ENCODE results near the gene LRRC26.
A peak's percentile ranks its signal among the peaks of the same experiment; 100 is the strongest.

The LRRC26 gene

GRCh38 chr9:137189297-137190295, 19.7 kb upstream of the LRRC26 start:
- H3K4me3 ChIP-seq (ENCODE audit: low read depth, low read length) = peak overlapping the region; percentile 93
- TF ChIP-seq CTCF (IDR thresholded peaks at IDR 0.05; ENCODE audit: low read depth, low read length, missing control alignments) = no peak
- in situ Hi-C loops (cut with HindIII; ENCODE audit: low sequenced_read_pairs) = no loop called here

GRCh38 chr9:137188490-137189296, 18.8 kb upstream of the LRRC26 start, which contains the start of the genes ANAPC2 and SSNA1:
Gene ANAPC2, minus strand, starts transcription at chr9:137188560. Its CDS starts 28 bp downstream, at chr9:137188532.
Gene SSNA1, plus strand, starts transcription at chr9:137188676. Its CDS starts 51 bp downstream, at chr9:137188727.
- in situ Hi-C loops (cut with HindIII; ENCODE audit: low sequenced_read_pairs) = no loop called here
- peak within 1 kb of the TSS; percentile 93 for H3K4me3 ChIP-seq (ENCODE audit: low read depth, low read length)
- peak; percentile 60 for TF ChIP-seq CTCF (IDR thresholded peaks at IDR 0.05; ENCODE audit: low read depth, low read length, missing control alignments)

More at GRCh38 chr9:137189297-137190295, 19.7 kb upstream of the LRRC26 start:
- DNase-seq (ENCODE audit: low read depth) = no peak

GRCh38 chr9:137188086-137188489, 18.2 kb upstream of the LRRC26 start:
- H3K4me3 ChIP-seq (ENCODE audit: low read depth, low read length) = peak overlapping the region; percentile 93
- in situ Hi-C loops (cut with HindIII; ENCODE audit: low sequenced_read_pairs) = no loop called here
- TF ChIP-seq CTCF (IDR thresholded peaks at IDR 0.05; ENCODE audit: low read depth, low read length, missing control alignments) = no peak
- DNase-seq (ENCODE audit: low read depth) = no peak

More at GRCh38 chr9:137188490-137189296, 18.8 kb upstream of the LRRC26 start, which contains the start of the genes ANAPC2 and SSNA1:
- DNase-seq (ENCODE audit: low read depth) = peak; percentile 82

GRCh38 chr9:137187386-137187785, 17.5 kb upstream of the LRRC26 start:
- in situ Hi-C loops (cut with HindIII; ENCODE audit: low sequenced_read_pairs) = no loop called here

GRCh38 chr9:137186385-137186784, 16.5 kb upstream of the LRRC26 start:
- TF ChIP-seq CTCF (IDR thresholded peaks at IDR 0.05; ENCODE audit: low read depth, low read length, missing control alignments) = no peak
- H3K4me3 ChIP-seq (ENCODE audit: low read depth, low read length) = no peak overlapping the region
- no peak for DNase-seq (ENCODE audit: low read depth)
- in situ Hi-C loops (cut with HindIII; ENCODE audit: low sequenced_read_pairs) = no loop called here

More at GRCh38 chr9:137187386-137187785, 17.5 kb upstream of the LRRC26 start:
- DNase-seq (ENCODE audit: low read depth) = no peak
- no peak for TF ChIP-seq CTCF (IDR thresholded peaks at IDR 0.05; ENCODE audit: low read depth, low read length, missing control alignments)
- H3K4me3 ChIP-seq (ENCODE audit: low read depth, low read length) = peak overlapping the region; percentile 93

- in situ Hi-C loops (cut with HindIII; ENCODE audit: low sequenced_read_pairs) = no loop called here
- no peak for TF ChIP-seq CTCF (IDR thresholded peaks at IDR 0.05; ENCODE audit: low read depth, low read length, missing control alignments)
- H3K4me3 ChIP-seq (ENCODE audit: low read depth, low read length) = no peak overlapping the region
- DNase-seq (ENCODE audit: low read depth) = no peak
These were observed 16.1 kb upstream of the LRRC26 start for GRCh38 chr9:137185921-137186320.

Measured in astrocyte of the cerebellum (primary cell).